Left lung (tissue), 10 donors: ENCODE measurements around the gene NPIPB2. TPM values are rescaled to one million over a fixed set of nuclear protein-coding genes. Genes with fewer than 3 reads are reported as not detected.
"Not testable (repeated sequence)": the region's sequence is repeated elsewhere in the genome, so short reads cannot be mapped to it uniquely, and the experiment has no call there.

Source experiments
- ATAC-seq: fragments of 200-7000 bp; cut with Tn5 transposase; one replicate; pipeline ENCODE4 v1.9.1; 2020; ENCODE audit warnings: moderate library complexity
- DNase-seq, 4 donors: peaks; one replicate each; pipeline ENCODE4 v3.0.0-alpha.2; 2013 to 2020
- H3K27ac ChIP-seq, 2 donors: fragments of 200-600 bp; sonication (generic) in 1 of 2; one replicate each; pipeline versions ENCODE4 v1.5.0 to v1.8.0; 2020 to 2021
- H3K27me3 ChIP-seq, 2 donors: fragments of 200-600 bp; sonication (generic) in 1 of 2; one replicate each; pipeline versions ENCODE4 v1.5.0 to v1.8.0; 2020 to 2021
- H3K36me3 ChIP-seq, 2 donors: fragments of 200-600 bp; sonication (generic) in 1 of 2; one replicate each; pipeline versions ENCODE4 v1.5.0 to v1.8.0; 2020 to 2021
- H3K4me1 ChIP-seq, 2 donors: fragments of 200-600 bp; one replicate each; pipeline ENCODE4 v1.8.0; 2021
- H3K4me3 ChIP-seq, 2 donors: fragments of 200-600 bp; sonication (generic) in 1 of 2; one replicate each; pipeline versions ENCODE4 v1.5.0 to v1.8.0; 2020 to 2021; ENCODE audit warnings: mild to moderate bottlenecking in 1 of 2
- H3K9me3 ChIP-seq, 2 donors: fragments of 200-600 bp; sonication (generic) in 1 of 2; one replicate each; pipeline versions ENCODE4 v1.5.0 to v1.8.0; 2020 to 2021
- intact Hi-C, 2 donors: fragments of 100-400 bp; cut with DNase I; formaldehyde crosslinking; loops; one replicate each; pipeline versions ENCODE4 v1.11.2 to v1.14.2; 2022
- polyA plus RNA-seq, 6 donors: library from polyadenylated mRNA; unstranded; fragments of 120-200 nt; gene quantifications; one replicate each; pipeline ENCODE4 v1.2.1, GENCODE V29; 2013; ENCODE audit not compliant: insufficient read length in 6 of 6
- total RNA-seq, 2 donors: library from RNA; stranded (reverse); fragmentation: NEBNext Ultra II Directional; extraction: Animal tissue kit (Norgen Biotek cat#: 25700); gene quantifications; one replicate each; pipeline ENCODE4 v1.2.1, GENCODE V29; 2021
- TF ChIP-seq, protein P1 (sequence below), 2 donors: fragments of 200-600 bp; sonication (generic) in 1 of 2; IDR thresholded peaks; one replicate each; pipeline versions ENCODE4 v1.5.0 to v1.8.0; 2021; ENCODE audit warnings: antibody characterized with exemption in 2 of 2
- donor health status: DM: no; HTN: yes; CAD: no.
- donor health status: DM: no; HTN: no; CAD: no.

Gene NPIPB2
- total and polyA plus RNA-seq, 8 donors, result 6.1 to 14.6 (median 8.8) TPM

DNA sequence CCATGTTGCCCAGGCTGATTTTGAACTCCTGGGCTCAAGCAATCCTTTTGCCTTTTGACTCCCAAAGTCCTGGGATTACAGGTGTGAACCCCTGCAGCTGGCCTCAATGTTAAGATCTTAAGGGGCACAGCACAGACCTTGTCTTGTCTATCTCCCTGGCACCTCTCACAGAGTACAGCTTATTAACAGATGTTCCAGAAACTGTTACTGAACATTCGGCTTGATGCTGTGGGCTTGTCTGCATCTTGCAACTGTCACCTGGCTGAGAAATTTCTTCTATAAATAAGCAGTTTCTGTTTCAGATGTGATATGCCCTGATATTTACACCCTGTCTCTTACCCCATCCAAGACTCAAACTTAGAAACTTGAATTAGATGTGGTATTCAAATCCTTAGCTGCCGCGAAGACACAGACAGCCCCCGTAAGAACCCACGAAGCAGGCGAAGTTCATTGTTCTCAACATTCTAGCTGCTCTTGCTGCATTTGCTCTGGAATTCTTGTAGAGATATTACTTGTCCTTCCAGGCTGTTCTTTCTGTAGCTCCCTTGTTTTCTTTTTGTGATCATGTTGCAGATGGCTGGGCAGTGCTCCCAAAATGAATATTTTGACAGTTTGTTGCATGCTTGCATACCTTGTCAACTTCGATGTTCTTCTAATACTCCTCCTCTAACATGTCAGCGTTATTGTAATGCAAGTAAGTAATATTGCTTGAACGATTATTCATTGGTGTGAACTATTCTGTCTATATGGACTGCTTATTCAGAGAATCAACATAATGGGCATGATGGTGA lies 23.1 kb upstream of the NPIPB2 start, which contains the start of gene TNFRSF17:
TSS of gene TNFRSF17 (plus strand) at position 450 of the 791 bp plus-strand sequence. CDS start at position 565, 115 bp downstream.
- H3K27ac ChIP-seq, result no peak within 1 kb of the TSS
- H3K9me3 ChIP-seq, result no peaks in the 10 kb centered on the region
- intact Hi-C loops, result no loop called here
- TF ChIP-seq, protein P1, sequence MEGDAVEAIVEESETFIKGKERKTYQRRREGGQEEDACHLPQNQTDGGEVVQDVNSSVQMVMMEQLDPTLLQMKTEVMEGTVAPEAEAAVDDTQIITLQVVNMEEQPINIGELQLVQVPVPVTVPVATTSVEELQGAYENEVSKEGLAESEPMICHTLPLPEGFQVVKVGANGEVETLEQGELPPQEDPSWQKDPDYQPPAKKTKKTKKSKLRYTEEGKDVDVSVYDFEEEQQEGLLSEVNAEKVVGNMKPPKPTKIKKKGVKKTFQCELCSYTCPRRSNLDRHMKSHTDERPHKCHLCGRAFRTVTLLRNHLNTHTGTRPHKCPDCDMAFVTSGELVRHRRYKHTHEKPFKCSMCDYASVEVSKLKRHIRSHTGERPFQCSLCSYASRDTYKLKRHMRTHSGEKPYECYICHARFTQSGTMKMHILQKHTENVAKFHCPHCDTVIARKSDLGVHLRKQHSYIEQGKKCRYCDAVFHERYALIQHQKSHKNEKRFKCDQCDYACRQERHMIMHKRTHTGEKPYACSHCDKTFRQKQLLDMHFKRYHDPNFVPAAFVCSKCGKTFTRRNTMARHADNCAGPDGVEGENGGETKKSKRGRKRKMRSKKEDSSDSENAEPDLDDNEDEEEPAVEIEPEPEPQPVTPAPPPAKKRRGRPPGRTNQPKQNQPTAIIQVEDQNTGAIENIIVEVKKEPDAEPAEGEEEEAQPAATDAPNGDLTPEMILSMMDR (IDR thresholded peaks at IDR 0.05), result no peak
- ATAC-seq, result no peak
- DNase-seq, result no peak
- no peaks in the 10 kb centered on the region for H3K36me3 ChIP-seq
- no peaks in the 10 kb centered on the region for H3K4me1 ChIP-seq
- H3K4me3 ChIP-seq, result no peak within 1 kb of the TSS
- H3K27me3 ChIP-seq, result no peaks in the 10 kb centered on the region

DNA sequence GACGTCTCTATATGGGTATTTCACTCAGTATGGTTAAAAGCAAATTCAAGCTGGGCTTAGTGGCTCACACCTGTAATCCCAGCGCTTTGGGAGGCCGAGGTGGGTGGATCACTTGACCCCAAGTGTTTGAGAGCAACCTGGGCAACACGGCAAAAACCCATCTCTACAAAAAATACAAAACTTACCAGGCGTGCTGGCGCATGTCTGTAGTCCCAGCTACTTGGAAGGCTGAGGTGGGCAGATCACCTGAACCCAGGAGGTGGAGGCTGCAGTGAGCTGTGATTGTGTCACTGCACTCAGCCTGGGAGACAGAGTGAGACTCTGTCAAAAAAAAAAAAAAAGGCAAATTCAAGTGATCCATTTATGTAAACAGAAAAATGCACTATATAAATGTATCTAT lies 21.9 kb upstream of the NPIPB2 start:
- H3K4me3 ChIP-seq, result no peak overlapping the region
- H3K9me3 ChIP-seq, result no peaks in the 10 kb centered on the region
- H3K27ac ChIP-seq, result no peak overlapping the region
- H3K27me3 ChIP-seq, result no peaks in the 10 kb centered on the region
- DNase-seq (no peak), ATAC-seq (no peak)
- intact Hi-C loops, result no loop called here
- H3K4me1 ChIP-seq, result no peaks in the 10 kb centered on the region
- H3K36me3 ChIP-seq, result no peaks in the 10 kb centered on the region
- TF ChIP-seq, protein P1 (IDR thresholded peaks at IDR 0.05), result no peak

DNA sequence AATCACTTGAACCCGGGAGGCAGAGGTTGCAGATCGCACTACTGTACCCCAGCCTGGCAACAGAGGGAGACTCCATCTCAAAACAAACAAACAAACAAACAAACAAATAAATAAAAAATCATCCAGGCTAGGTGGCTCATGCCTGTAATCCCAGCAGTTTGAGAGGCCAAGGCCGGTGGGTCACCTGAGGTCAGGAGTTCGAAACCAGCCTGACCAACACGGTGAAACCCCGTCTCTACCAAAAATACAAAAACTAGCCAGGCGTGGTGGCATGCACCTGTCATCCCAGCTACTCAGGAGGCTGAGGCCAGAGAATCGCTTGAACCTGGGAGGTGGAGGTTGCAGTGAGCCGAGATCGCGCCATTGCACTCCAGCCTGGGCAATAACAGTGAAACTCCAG lies 21.1 kb upstream of the NPIPB2 start:
- H3K36me3 ChIP-seq, H3K4me3 ChIP-seq, DNase-seq, intact Hi-C loops, H3K27ac ChIP-seq, H3K27me3 ChIP-seq, H3K4me1 ChIP-seq, ATAC-seq, H3K9me3 ChIP-seq: not testable (repeated sequence)

DNA sequence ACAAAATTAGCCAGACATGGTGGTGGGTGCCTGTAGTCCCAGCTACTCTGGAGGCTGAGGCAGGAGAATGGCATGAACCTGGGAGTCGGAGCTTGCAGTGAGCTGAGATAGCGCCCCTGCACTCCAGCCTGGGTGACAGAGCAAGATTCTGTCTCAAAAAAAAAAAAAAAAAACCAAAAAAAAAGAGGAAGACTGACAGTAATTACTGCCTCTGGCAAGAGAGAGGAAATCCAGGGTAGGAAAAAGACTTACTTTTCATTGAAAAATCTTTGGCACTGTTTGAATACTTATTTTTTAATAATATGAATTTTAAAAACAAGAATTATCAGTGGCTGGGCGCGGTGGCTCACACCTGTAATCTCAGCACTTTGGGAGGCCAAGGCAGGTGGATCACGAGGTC lies 20.6 kb upstream of the NPIPB2 start:
- ATAC-seq, H3K27me3 ChIP-seq, H3K36me3 ChIP-seq, intact Hi-C loops, H3K4me1 ChIP-seq, DNase-seq, H3K27ac ChIP-seq, H3K4me3 ChIP-seq, H3K9me3 ChIP-seq: not testable (repeated sequence)

DNA sequence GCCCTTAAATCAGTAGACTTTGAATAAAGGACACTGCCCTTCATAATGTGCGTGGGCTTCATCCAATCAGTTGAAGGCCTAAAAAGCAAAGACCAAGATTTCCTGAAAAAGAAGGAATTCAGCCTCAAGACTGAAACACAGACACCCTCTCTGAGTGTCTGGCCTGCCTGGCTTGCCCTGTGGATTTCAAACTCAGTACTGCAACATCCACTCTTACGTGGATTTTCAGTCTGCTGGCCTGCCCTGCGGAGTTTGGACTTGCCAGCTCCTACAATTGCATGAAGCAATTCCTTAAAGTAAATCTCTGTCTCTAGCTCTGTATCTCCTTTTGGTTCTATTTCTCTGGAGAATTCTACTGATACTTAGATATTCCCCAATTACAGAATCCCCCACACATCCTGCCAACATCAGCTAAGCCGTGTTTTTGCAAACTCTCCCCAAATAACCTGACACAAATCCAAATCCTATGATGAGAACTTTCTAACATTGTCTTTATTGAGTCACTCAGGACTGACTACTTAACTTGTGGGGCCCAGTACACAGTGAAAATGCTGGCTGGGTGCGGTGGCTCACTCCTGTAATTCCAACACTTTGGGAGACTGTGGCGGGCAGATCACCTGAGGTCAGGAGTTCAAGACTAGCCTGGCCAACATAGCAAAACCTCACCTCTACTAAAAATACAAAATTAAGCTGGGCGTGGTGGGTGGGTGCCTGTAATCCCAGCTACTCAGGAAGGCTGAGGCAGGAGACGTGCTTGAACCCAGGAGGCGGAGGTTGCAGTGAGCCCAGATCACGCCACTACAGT lies 15.9 kb upstream of the NPIPB2 start:
- Histone ChIP-seq H3K36me3 (no peaks in the 10 kb centered on the region), H3K4me3 (no peak overlapping the region), H3K9me3 (no peaks in the 10 kb centered on the region), H3K27ac (no peak overlapping the region), H3K27me3 (no peaks in the 10 kb centered on the region), H3K4me1 (no peaks in the 10 kb centered on the region)
- TF ChIP-seq, protein P1 (IDR thresholded peaks at IDR 0.05), result no peak
- intact Hi-C loops, result no loop called here
- no peak for ATAC-seq
- no peak for DNase-seq

DNA sequence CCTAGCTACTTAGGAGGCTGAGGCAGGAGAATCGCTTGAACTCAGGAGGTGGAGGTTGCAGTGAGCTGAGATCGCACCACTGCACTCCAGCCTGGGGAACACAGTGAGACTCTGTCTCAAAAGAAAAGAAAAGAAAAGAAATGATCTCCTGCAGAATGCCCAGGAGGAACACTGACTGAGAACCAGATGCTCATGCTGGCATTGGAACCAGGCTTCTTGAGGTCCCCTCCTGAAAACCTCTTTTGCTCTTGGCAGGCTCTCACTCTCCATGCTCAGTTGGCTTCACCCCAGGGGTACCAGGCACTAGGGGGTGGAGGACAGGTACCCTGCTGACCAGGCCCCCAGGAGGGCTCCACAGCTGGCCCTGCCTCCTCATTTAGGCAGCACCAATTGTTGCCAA lies 14.7 kb upstream of the NPIPB2 start:
- Histone ChIP-seq H3K27ac (no peak overlapping the region), H3K36me3 (no peaks in the 10 kb centered on the region), H3K4me3 (no peak overlapping the region), H3K27me3 (no peaks in the 10 kb centered on the region), H3K4me1 (no peaks in the 10 kb centered on the region), H3K9me3 (no peaks in the 10 kb centered on the region)
- intact Hi-C loops, result no loop called here
- ATAC-seq (no peak), DNase-seq (no peak)
- TF ChIP-seq, protein P1 (IDR thresholded peaks at IDR 0.05), result no peak
